KBM-7 (cell line): ENCODE data around the gene ARRB1.
"Not testable (repeated sequence)": the region's sequence is repeated elsewhere in the genome, so short reads cannot be mapped to it uniquely, and the experiment has no call there.

Source experiments
- DNase-seq: peaks from one replicate; pipeline ENCODE4 v3.0.0-alpha.2; 2015
- in situ Hi-C: fragments of 300-500 bp; cut with MboI; formaldehyde crosslinking; loops from 2 replicates; pipeline ENCODE4 v1.14.3; 2020; ENCODE audit warnings: low sequenced_read_pairs, low pct_unique_long_range_greater_than_20kb, mixed read lengths

Gene ARRB1

DNA sequence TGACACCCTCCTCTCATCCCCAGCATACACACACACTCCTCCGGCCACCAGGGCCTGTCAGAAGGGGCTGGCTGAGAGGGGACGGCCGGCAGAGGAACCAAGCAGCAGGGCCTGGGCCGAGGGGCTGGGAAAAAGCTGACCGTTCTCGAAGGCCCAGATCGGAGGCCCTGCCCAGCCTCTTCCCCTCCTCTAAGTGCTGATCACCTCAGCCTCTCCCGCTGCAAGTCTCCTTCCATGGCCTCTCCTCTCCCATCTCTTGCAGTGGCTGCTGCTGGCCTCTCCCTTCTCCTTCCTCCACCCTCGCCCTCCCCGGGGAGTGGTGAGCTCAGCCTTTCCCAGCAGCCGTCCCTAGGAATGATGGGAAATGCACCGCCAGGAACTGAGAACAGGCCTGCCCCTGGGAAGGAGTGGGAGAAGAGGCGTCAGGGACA, 39.6 kb downstream of the ARRB1 start:
- no peak for DNase-seq
- in situ Hi-C loops, result no loop called here

DNA sequence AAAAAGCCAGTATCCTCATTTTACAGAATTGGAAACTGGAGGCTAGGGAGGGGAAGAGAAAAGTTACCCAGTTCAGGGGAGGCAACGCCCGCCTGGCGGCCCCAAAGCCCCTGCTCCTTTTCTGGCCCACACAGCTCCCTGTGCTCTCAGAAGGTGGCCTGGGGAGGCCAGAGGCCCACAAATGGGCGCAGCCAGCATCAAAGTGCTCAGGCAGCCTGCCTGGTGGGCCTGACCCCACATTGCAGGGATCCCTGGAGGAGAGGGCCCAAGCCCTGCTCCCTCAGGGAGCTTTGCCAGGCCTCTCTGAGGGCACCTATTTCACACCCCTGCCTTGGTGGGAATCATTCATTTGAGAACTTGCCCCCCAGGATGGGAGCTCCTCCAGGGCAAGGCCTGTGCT, 42.5 kb downstream of the ARRB1 start:
- in situ Hi-C loops, result no loop called here
- no peak for DNase-seq

- in situ Hi-C loops, result no loop called here
- no peak for DNase-seq
Observed at GRCh38 chr11:75308116-75308515, 43.3 kb downstream of the ARRB1 start.

DNA sequence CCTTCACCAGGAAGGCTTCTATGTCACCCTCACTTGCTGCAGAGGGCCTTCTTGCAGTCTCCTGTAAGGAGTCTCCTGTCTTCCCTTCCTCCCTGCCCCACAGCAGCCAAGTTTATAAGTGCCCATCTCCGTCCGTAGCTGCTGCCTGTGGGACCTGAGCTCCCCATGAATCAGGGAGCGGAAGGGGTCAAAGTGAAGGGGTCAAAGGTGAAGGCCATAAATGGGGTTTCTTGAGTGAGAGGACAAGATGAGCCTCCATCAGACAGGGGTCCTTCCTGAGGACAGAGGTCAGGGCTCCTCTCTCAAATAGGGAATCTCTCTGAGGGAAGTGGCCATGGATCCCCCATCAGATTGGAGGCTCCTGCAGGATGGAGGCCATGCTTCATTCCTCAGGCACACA, 44.4 kb downstream of the ARRB1 start:
- no peak for DNase-seq
- in situ Hi-C loops, result no loop called here

DNA sequence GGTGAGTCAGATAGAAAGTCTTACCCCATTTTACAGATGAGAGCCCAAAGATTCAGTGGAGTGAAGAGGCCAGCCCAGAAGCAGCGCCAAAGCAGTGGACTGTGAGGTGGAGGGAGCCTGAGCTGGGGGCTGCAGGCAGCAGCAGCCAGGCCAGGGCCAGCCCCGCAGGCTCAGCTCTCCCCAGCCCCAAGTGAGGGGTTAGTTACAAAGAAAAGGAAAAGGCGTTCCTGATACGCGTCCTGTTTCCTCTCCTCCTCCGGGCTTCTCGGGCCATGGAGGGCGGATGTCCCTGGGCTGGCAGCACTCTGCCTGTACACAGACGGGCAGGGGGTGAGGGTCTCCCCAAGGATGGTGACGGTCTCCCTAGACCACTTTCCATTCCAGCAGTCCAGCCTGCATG, 44.9 kb downstream of the ARRB1 start:
- in situ Hi-C loops, result no loop called here
- no peak for DNase-seq

DNA sequence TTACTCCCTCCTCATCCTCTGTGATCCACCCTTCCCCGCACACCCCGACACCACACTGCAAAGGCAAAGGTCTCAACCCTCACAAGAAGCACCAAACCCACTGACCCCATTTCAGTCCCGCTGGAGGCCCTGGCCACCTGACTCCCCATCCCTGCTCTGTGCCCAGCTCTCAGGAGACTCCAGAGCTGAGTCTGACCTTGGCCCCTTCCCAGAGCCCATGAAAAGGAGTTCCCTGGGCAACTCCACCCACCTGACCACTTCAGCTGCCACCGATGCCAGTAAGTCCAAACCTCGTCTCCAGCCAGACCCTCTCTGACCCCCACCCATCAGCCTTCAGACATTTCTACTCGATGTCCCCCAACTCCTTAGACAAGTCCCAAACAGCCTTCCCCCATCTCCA, 45.5 kb downstream of the ARRB1 start:
- DNase-seq, result no peak
- in situ Hi-C loops, result no loop called here

DNA sequence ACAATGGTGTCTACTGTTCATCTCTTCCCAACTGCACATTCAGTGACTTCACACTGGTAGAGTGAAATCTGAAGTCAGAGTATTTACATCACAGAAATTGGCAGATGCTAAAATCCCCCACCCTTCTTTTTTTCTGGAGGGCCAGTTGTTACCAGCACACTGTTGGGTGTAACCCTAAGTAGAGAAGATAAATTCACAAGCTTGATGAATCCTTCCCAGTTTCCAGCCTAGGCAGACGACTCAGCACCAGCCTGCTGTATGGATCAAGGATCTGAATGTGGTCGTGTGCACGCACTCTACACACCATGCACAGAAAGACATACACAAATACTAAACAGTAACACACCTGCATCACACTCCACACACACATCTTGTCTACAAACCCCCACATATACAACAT, 46.0 kb downstream of the ARRB1 start:
- in situ Hi-C loops, result no loop called here
- DNase-seq, result no peak

DNA sequence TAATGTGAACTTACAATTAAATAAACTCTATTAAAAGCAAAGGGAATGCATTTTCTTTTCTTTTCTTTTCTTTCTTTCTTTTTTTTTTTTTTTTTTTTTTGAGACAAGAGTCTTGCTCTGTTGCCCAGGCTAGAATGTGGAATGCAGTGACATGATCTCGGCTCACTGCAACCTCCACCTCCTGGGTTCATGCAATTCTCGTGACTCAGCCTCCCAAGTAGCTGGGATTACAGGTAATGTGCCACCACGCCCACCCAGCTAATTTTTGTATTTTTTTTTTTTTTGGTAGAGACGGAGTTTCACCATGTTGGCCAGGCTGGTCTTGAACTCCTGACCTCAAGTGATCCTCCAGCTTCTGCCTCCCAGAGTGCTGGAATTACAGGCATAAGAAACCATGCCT, 46.5 kb downstream of the ARRB1 start:
- DNase-seq, result not testable (repeated sequence)

GRCh38 chr11:75303544-75304224, 47.8 kb downstream of the ARRB1 start:
- DNase-seq, result no peak
- in situ Hi-C loops, result no loop called here

More for the DNA sequence above, 46.5 kb downstream of the ARRB1 start:
- in situ Hi-C loops, result not testable (repeated sequence)

- no peak for DNase-seq
- in situ Hi-C loops, result no loop called here
Observed at GRCh38 chr11:75302371-75302770, 49.1 kb downstream of the ARRB1 start.

DNA sequence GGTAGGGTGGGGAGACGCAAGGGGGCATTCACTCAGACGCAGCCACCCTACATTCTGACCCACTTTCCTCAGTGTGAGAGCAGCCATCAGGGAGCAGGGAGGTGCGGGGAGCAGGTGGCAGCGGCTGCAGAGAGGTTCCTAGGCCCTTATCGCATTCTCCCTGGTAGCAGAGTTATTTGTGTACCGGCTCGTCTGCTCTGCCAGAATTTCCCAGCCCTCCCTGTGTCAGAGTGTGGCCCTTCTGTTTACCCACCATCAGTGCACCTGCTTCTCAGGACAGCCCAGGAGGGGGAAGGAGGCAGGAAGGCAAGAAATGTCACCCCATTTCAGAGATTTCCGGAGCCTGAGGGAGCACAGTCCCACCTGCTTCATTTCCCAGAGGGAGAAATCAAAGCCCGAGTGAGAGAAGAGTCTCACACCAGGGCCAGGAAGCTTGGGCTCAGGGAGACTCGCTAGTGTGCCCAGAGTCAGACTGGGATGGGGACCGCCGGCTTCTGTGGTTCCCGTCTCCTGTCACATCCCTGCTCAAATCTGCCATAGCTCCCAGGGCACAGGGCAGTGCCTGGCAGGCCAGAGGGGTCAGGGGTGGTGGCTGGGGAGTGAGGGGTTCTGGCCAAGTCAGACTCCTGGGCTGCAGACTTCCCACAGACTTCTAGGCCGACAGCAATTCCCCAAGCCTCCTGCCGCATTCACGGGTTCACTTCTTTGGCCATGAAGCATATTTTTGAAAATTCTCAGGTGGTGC, 49.7 kb downstream of the ARRB1 start:
- DNase-seq, result no peak

DNA sequence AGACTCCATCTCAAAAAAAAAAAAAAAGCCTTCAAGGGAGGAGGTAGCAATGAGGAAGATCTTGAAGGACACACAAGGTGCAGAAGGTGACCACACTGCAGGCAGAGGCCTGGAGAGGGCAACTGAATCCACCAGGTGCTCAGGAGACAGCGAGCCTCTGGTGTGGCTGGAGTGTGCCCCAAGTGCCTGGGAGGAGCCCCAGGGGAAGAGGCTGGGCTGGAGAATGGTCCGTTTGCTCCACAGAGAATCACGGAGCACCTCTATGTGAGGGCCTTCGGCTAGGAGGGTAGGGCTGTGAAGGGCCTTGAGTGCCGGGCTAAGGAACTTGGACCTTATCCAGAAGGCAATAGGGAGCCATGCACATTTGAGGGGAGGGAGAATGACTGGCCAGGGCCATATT, 50.3 kb downstream of the ARRB1 start:
- in situ Hi-C loops, result no loop called here
- no peak for DNase-seq

More for the DNA sequence above, 49.7 kb downstream of the ARRB1 start:
- in situ Hi-C loops, result no loop called here

DNA sequence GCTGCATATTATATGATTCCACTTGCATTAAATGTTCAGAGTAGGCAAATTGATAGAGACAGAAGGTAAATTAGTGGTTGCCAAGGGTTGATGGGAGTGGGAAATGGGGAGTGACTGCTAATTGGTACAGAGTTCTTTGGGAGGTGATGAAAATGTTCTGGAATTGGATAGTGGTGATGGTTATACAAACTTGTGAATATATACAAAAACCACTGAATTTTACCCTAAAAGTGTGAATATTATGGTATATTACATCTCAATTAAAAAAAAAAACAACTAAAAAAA, 52.5 kb downstream of the ARRB1 start:
- in situ Hi-C loops, result no loop called here
- no peak for DNase-seq

GRCh38 chr11:75298191-75298975, 53.1 kb downstream of the ARRB1 start:
- no peak for DNase-seq

DNA sequence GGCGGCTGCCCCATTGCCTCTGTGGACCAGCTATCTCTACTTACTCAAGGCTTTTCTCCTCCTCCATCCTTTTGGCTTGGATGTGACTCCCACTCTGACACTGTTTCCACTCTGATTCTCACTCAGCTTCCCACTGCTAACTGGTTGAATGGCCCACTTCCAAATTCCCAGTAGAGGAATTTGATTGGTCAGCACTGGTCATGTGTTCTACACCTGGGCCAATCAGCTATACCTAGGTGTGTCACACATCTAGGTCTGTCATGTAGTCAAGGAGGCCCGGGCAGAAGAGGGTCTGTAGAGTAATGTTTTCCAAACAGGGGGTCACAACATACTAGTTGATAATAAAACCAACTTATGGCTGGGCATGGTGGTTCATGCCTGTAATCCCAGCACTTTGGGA, 57.6 kb downstream of the ARRB1 start:
- in situ Hi-C loops, result no loop called here
- no peak for DNase-seq

More at GRCh38 chr11:75298191-75298975, 53.1 kb downstream of the ARRB1 start:
- in situ Hi-C loops, result no loop called here

DNA sequence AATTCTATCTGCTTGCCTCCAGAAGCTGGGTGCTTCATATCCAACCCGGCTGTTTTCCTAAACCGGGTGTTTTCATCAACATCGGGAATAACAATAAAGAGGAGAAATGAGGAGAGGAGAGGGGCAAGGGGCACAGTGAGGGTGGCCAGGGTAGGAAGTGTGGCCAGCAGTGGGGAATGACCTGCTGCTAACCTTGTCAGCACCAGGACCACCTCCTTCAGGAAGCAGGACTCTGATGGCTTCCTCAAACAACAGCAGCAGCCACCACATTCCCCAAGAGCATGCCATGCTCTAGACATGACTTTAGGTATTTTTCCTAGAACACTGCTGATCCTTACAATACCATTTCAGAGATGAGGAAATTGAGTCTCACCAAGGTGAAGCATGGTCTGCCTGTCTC, 58.5 kb downstream of the ARRB1 start:
- in situ Hi-C loops, result no loop called here
- no peak for DNase-seq

DNA sequence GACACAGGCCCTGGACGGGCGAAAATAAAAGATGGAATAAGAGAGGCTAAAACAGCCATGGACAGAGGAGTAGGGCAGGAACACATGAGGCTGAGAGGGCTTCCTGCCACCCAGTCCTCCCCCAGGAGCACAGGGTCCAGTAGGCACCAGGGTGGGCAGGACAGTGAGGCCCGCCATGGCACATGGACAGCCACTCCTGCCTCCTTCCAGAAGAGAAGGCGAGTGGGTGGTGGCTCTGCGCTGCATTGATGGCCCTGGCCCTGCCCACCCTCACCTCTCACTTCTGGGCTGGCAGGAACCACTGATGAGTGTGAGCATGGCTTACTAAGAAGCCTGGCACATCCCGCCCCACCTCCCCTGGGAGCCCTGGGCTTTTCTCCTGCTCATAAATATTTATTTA, 59.7 kb downstream of the ARRB1 start:
- in situ Hi-C loops, result no loop called here
- DNase-seq, result no peak

GRCh38 chr11:75289919-75290318, 61.5 kb downstream of the ARRB1 start:
- in situ Hi-C loops, result no loop called here
- DNase-seq, result no peak

GRCh38 chr11:75289511-75289760, 62.0 kb downstream of the ARRB1 start:
- in situ Hi-C loops, result no loop called here
- no peak for DNase-seq

DNA sequence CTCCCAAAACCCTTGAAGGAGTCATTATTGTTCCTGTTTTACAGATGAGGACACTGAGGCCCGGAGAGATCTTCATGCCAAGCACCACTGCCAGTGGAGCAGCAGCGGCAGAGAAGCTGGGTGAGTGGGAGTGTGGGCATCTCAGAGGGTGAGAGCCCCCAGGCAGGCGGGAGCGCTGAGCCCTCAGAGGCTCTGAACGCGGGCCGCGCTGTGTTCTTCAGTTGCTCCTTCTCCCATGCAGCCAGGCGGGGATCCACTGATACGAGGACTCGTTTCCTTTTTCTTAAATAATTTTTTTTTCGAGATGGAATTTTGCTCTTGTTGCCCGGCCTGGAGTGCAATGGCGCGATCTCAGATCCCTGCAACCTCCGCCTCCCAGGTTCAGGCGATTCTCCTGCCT, 63.9 kb downstream of the ARRB1 start:
- DNase-seq, result no peak
- in situ Hi-C loops, result no loop called here
